DMS53 treated with DMSO at 0.1 percent for 48 hours (cell line): ENCODE results near the gene GAL3ST2.
"Not testable (repeated sequence)": the region's sequence is repeated elsewhere in the genome, so short reads cannot be mapped to it uniquely, and the experiment has no call there.

Source experiments
- DNase-seq: peaks from one replicate; lab custom pipeline; 2025; ENCODE audit not compliant: unreplicated experiment; lab: John Stamatoyannopoulos, UW

GAL3ST2 gene

GRCh38 chr2:241767464-241768250 is 9.0 kb upstream of the GAL3ST2 start:
- no peak for DNase-seq

GRCh38 chr2:241768251-241768711 is 8.3 kb upstream of the GAL3ST2 start:
- no peak for DNase-seq

GRCh38 chr2:241768850-241769249 is 7.8 kb upstream of the GAL3ST2 start:
- no peak for DNase-seq

GRCh38 chr2:241769819-241770184 is 6.8 kb upstream of the GAL3ST2 start:
- DNase-seq: no peak

- no peak for DNase-seq
Observed at GRCh38 chr2:241770185-241770935, 6.3 kb upstream of the GAL3ST2 start.

GRCh38 chr2:241770936-241771285 is 5.7 kb upstream of the GAL3ST2 start:
- DNase-seq: no peak

GRCh38 chr2:241771286-241772062 is 5.1 kb upstream of the GAL3ST2 start:
- DNase-seq: no peak

- DNase-seq: no peak
Observed at GRCh38 chr2:241772063-241772499, 4.5 kb upstream of the GAL3ST2 start.

- DNase-seq: peak; percentile 30
Observed at GRCh38 chr2:241773511-241774418, 2.9 kb upstream of the GAL3ST2 start.

GRCh38 chr2:241774419-241775222 is 2.0 kb upstream of the GAL3ST2 start:
- no peak for DNase-seq

- no peak for DNase-seq
Observed at GRCh38 chr2:241775223-241776177, 1.1 kb upstream of the GAL3ST2 start.

- DNase-seq: no peak
Observed at GRCh38 chr2:241777170-241777685, 606 bp downstream of the GAL3ST2 start.

- no peak for DNase-seq
Observed at GRCh38 chr2:241777686-241778627, 1.3 kb downstream of the GAL3ST2 start.

GRCh38 chr2:241780939-241781569 is 4.4 kb downstream of the GAL3ST2 start:
- no peak for DNase-seq

- DNase-seq: not testable (repeated sequence)
Observed at GRCh38 chr2:241782053-241782452, 5.4 kb downstream of the GAL3ST2 start.

- DNase-seq: no peak
Observed at GRCh38 chr2:241788135-241788534, 11.5 kb downstream of the GAL3ST2 start.

GRCh38 chr2:241788572-241788971 is 11.9 kb downstream of the GAL3ST2 start:
- DNase-seq: no peak
